A549 (cell line): ENCODE results near the gene NAA38. TPM values are rescaled to one million over a fixed set of nuclear protein-coding genes. Genes with fewer than 3 reads are reported as not detected.
A peak's percentile ranks its signal among the peaks of the same experiment; 100 is the strongest.

Source experiments
- ATAC-seq, 2 experiments: fragments of 200-7000 bp in 1 of 2; fragments of >200 bp in 1 of 2; cut with Nextera tagmentation in 1 of 2; cut with Tn5 transposase in 1 of 2; 3 replicates each; pipeline versions ENCODE4 v1.8.0 to v1.9.1; 2018 to 2020; ENCODE audit warnings: mild to moderate bottlenecking in 1 of 2, moderate library complexity in 1 of 2
- CTCF ChIA-PET: fragments of 300-600 bp; sonication (Branson Sonifier 250); formaldehyde crosslinking; extraction: SDS; loops from one replicate; lab custom pipeline; 2021; ENCODE audit warnings: antibody characterized with exemption, inconsistent platforms; lab: Yijun Ruan, JAX
- POLR2A ChIA-PET: fragments of 350-600 bp; formaldehyde crosslinking; extraction: SDS; loops from one replicate; lab custom pipeline; 2021; ENCODE audit warnings: antibody characterized with exemption, inconsistent platforms; lab: Yijun Ruan, JAX
- DNase-seq, 2 experiments: peaks; one replicate each; pipeline versions ENCODE4 v3.0.0 to v3.0.0-alpha.2; 2011 to 2016; ENCODE audit warnings: low read depth in 1 of 2, low spot score in 1 of 2
- FAIRE-seq: peaks from 2 replicates; lab custom pipeline; 2011; peaks lifted over from hg19 to GRCh38; lab: Jason Lieb, UNC
- H3K27ac ChIP-seq, 2 experiments: fragments of >200 bp; sonication (Bioruptor Twin); formaldehyde crosslinking; 3 replicates each; pipeline ENCODE4 v1.5.1; 2016 to 2017
- H3K4me1 ChIP-seq: fragments of >200 bp; sonication (Bioruptor Twin); formaldehyde crosslinking; 3 replicates; pipeline ENCODE4 v1.6.1; 2016
- H3K4me2 ChIP-seq: fragments of >200 bp; sonication (Bioruptor Twin); formaldehyde crosslinking; 3 replicates; pipeline ENCODE4 v1.6.1; 2016
- H3K4me3 ChIP-seq: fragments of >200 bp; sonication (Bioruptor Twin); formaldehyde crosslinking; 3 replicates; pipeline ENCODE4 v1.5.1; 2016
- H3K9me3 ChIP-seq: fragments of >200 bp; sonication (Bioruptor Twin); formaldehyde crosslinking; 3 replicates; pipeline ENCODE4 v1.6.1; 2016
- ATOH8 ChIP-seq: fragments of 250-450 bp; sonication (Bioruptor Pico); IDR thresholded peaks from 2 replicates; pipeline ENCODE4 v1.5.0; 2020; ENCODE audit warnings: low read depth, mild to moderate bottlenecking, moderate library complexity
- BHLHE40 ChIP-seq: IDR thresholded peaks from 2 replicates; pipeline ENCODE4 v1.6.1; 2012; ENCODE audit warnings: low read depth, low read length, inconsistent platforms
- CBX2 ChIP-seq: fragments of 200-600 bp; sonication (generic); IDR thresholded peaks from 2 replicates; pipeline ENCODE4 v1.6.1; 2016; ENCODE audit warnings: low read depth, mild to moderate bottlenecking, borderline replicate concordance
- CBX8 ChIP-seq: fragments of 200-600 bp; sonication (generic); IDR thresholded peaks from 2 replicates; pipeline ENCODE4 v1.6.1; 2016
- CTCF ChIP-seq: fragments of >200 bp; sonication (Bioruptor Twin); formaldehyde crosslinking; IDR thresholded peaks from 3 replicates; pipeline ENCODE4 v1.5.1; 2016
- E2F6 ChIP-seq: IDR thresholded peaks from 2 replicates; pipeline ENCODE4 v1.6.1; 2012; ENCODE audit warnings: low read depth, borderline replicate concordance
- ELK1 ChIP-seq: fragments of 150-350 bp; IDR thresholded peaks from 2 replicates; pipeline ENCODE4 v1.6.1; 2014; ENCODE audit warnings: low read depth, mild to moderate bottlenecking, low read length
- FOSB ChIP-seq: fragments of 250-450 bp; sonication (Bioruptor Pico); IDR thresholded peaks from 2 replicates; pipeline ENCODE4 v1.5.0; 2020; ENCODE audit warnings: mild to moderate bottlenecking, moderate library complexity
- FOSL2 ChIP-seq, 2 experiments: fragments of 450-650 bp in 1 of 2; fragments of >200 bp in 1 of 2; sonication (Bioruptor Twin) in 1 of 2; formaldehyde crosslinking; IDR thresholded peaks; 2 replicates each; pipeline versions ENCODE4 v1.5.0 to v1.6.1; 2016 to 2020; ENCODE audit warnings: mild to moderate bottlenecking in 1 of 2, moderate library complexity in 1 of 2
- FOXS1 ChIP-seq: fragments of 250-450 bp; sonication (Bioruptor Pico); IDR thresholded peaks from 2 replicates; pipeline ENCODE4 v1.5.0; 2020; ENCODE audit warnings: mild to moderate bottlenecking, moderate library complexity
- HDAC2 ChIP-seq: fragments of 200-600 bp; sonication (generic); IDR thresholded peaks from 2 replicates; pipeline ENCODE4 v1.6.1; 2016
- HES2 ChIP-seq: fragments of >200 bp; sonication (Bioruptor Twin); formaldehyde crosslinking; IDR thresholded peaks from 2 replicates; pipeline ENCODE4 v1.6.1; 2016
- HOXA7 ChIP-seq: fragments of 250-450 bp; sonication (Bioruptor Pico); IDR thresholded peaks from 2 replicates; pipeline ENCODE4 v1.5.0; 2020; ENCODE audit warnings: mild to moderate bottlenecking, moderate library complexity
- HOXB13 ChIP-seq: fragments of 250-450 bp; sonication (Bioruptor Pico); IDR thresholded peaks from 2 replicates; pipeline ENCODE4 v1.5.0; 2020; ENCODE audit warnings: low read depth, mild to moderate bottlenecking, moderate library complexity
- JUN ChIP-seq, 2 experiments: fragments of >200 bp; sonication (Bioruptor Twin); formaldehyde crosslinking; IDR thresholded peaks; 2 replicates in 1 of 2; 3 replicates in 1 of 2; pipeline ENCODE4 v1.6.1; 2016 to 2017
- JUNB ChIP-seq: fragments of >200 bp; sonication (Bioruptor Twin); formaldehyde crosslinking; IDR thresholded peaks from 2 replicates; pipeline ENCODE4 v1.6.1; 2016
- MAX ChIP-seq: IDR thresholded peaks from 2 replicates; pipeline ENCODE4 v1.6.1; 2012
- NFE2L2 ChIP-seq: fragments of 150-350 bp; conservative IDR thresholded peaks from 2 replicates; pipeline ENCODE4 v1.6.1; 2014; ENCODE audit warnings: low read length
- PBX3 ChIP-seq: IDR thresholded peaks from 2 replicates; pipeline ENCODE4 v1.6.1; 2012
- PHF8 ChIP-seq: fragments of 200-600 bp; sonication (generic); IDR thresholded peaks from 2 replicates; pipeline ENCODE4 v1.6.1; 2016; ENCODE audit warnings: low read depth, mild to moderate bottlenecking, antibody characterized with exemption, moderate library complexity, borderline replicate concordance
- RARB ChIP-seq: fragments of 250-450 bp; sonication (Bioruptor Pico); IDR thresholded peaks from 2 replicates; pipeline ENCODE4 v1.8.0; 2021; ENCODE audit warnings: mild to moderate bottlenecking, moderate library complexity
- SMC3 ChIP-seq: fragments of >200 bp; sonication (Bioruptor Twin); formaldehyde crosslinking; IDR thresholded peaks from 3 replicates; pipeline ENCODE4 v1.6.1; 2018; ENCODE audit warnings: inconsistent platforms
- SREBF2 ChIP-seq: fragments of 450-650 bp; IDR thresholded peaks from 2 replicates; pipeline ENCODE4 v1.6.1; 2014; ENCODE audit warnings: mild to moderate bottlenecking, moderate library complexity
- TFCP2L1 ChIP-seq: fragments of 250-450 bp; sonication (Bioruptor Pico); IDR thresholded peaks from 2 replicates; pipeline ENCODE4 v1.5.0; 2021; ENCODE audit warnings: mild to moderate bottlenecking
- USF2 ChIP-seq: fragments of 450-650 bp; IDR thresholded peaks from 2 replicates; pipeline ENCODE4 v1.6.1; 2014; ENCODE audit warnings: antibody characterized with exemption
- ZC3H11A ChIP-seq: fragments of 450-650 bp; IDR thresholded peaks from 2 replicates; pipeline ENCODE4 v1.6.1; 2014; ENCODE audit warnings: antibody characterized with exemption, mild to moderate bottlenecking
- ZNF302 ChIP-seq: fragments of 250-450 bp; sonication (Bioruptor Pico); IDR thresholded peaks from 2 replicates; pipeline ENCODE4 v1.9.0; 2021; ENCODE audit warnings: inconsistent platforms, mild to moderate bottlenecking, moderate library complexity
- WGBS: methylation state at CpG from one replicate; pipeline ENCODE4 v1.1.6; 2017; ENCODE audit errors: missing lambda C conversion rate; 5-methylcytosine and 5-hydroxymethylcytosine counted together
- polyA plus RNA-seq, 4 experiments: library from polyadenylated mRNA; depleted of rRNA in 3 of 4; stranded (reverse); fragments of >200 nt; fragmentation: RNase III in 1 of 4; extraction: RNeasy Plus Mini Kit Qiagen cat#74134 plus additional on column Dnase treatment in 1 of 4; gene quantifications; 2 replicates in 3 of 4; 3 replicates in 1 of 4; pipeline ENCODE4 v1.2.3, GENCODE V29; 2011 to 2017

NAA38 gene
- polyA plus RNA-seq, 2 of the 4 experiments (the other 2 are of a cell fraction), result 102 to 287 TPM

- ATAC-seq (peak; percentile 12 to 19; a peak in 4 of 6 replicates), FAIRE-seq (peak; percentile 18), DNase-seq (no peak)
- no peaks in the 10 kb centered on the region for H3K9me3 ChIP-seq
- WGBS, result 59% methylated on average over 18 of the region's 18 CpGs
- CTCF ChIA-PET, result interaction anchor here (0.7 to 2.3 kb wide), 17 partner anchors 8 to 172 kb away, joined by 3 to 19 read pairs (median 3); partner anchors contain the start of gene RNF227
- peak within 1 kb of the TSS; percentile 92 for H3K4me2 ChIP-seq
- TF ChIP-seq BHLHE40 (no peak), HDAC2 (no peak), MAX (no peak), HOXA7 (no peak), NFE2L2 (no peak), RARB (CRISPR knock-in tag) (no peak), FOSB (CRISPR knock-in tag) (no peak), ZC3H11A (no peak), JUN (IDR thresholded peaks at IDR 0.05) (no peak), E2F6 (no peak), ZNF302 (no peak), HOXB13 (CRISPR knock-in tag) (no peak), PBX3 (no peak), PHF8 (no peak), CBX2 (no peak), JUNB (no peak), CBX8 (no peak), TFCP2L1 (no peak), SMC3 (no peak)
- POLR2A ChIA-PET, result interaction anchor here (1.0 kb wide), 1 partner anchor 31 kb away, joined by 5 read pairs; the partner anchor contains the start of gene NAA38
- H3K27ac ChIP-seq, result peak within 1 kb of the TSS; percentile 98
- H3K4me3 ChIP-seq, result peak within 1 kb of the TSS; percentile 49
- peaks cover 28% of the 10 kb centered on the region for H3K4me1 ChIP-seq
These were observed 31.0 kb upstream of the NAA38 start, which contains the start of gene CHD3 for GRCh38 chr17:7888184-7888920. Gene CHD3 (plus strand): TSS chr17:7888789. CDS start chr17:7889001, 212 bp downstream.

- ChIA-PET POLR2A (no interaction called here), CTCF (interaction anchor here (1.9 to 2.2 kb wide), 3 partner anchors 15 to 26 kb away, joined by 6 to 9 read pairs (median 9); no protein-coding TSS in a partner anchor)
- peak overlapping the region; percentile 92 for H3K4me2 ChIP-seq
- peak; percentile 96 to 98 for DNase-seq
- H3K27ac ChIP-seq, result peak overlapping the region; percentile 98
- H3K4me1 ChIP-seq, result peaks cover 35% of the 10 kb centered on the region
- WGBS, result under 1% methylated on average over 33 of the region's 35 CpGs
- ATAC-seq, result peak; percentile 70 to 89
- H3K4me3 ChIP-seq, result peak overlapping the region; percentile 70
- H3K9me3 ChIP-seq, result no peaks in the 10 kb centered on the region
- peak; percentile 97 for FAIRE-seq
- TF ChIP-seq FOXS1 (no peak), SREBF2 (no peak), FOSB (CRISPR knock-in tag) (no peak), ATOH8 (CRISPR knock-in tag) (no peak), CTCF (no peak), USF2 (no peak), PBX3 (no peak), ELK1 (no peak), BHLHE40 (no peak), CBX8 (no peak), HES2 (no peak), HOXA7 (no peak), FOSL2 (IDR thresholded peaks at IDR 0.05) (no peak), FOSL2 (CRISPR knock-in tag; IDR thresholded peaks at IDR 0.05) (no peak)
These were observed 30.3 kb upstream of the NAA38 start for GRCh38 chr17:7887482-7888183.
